ENCODE data around the gene CCL13.

The CCL13 gene

GRCh38 chr17:34354637-34355036 is 1.6 kb upstream of the CCL13 start:
- TF ChIP-seq CTCF (IDR thresholded peaks at IDR 0.05): no peak
- peak overlapping the region; percentile 55 for H3K27ac Mint-ChIP-seq
- no peak for DNase-seq
- H3K27me3 Mint-ChIP-seq (ENCODE audit: low read depth, poor library complexity): no peaks in the 10 kb centered on the region
- H3K4me3 Mint-ChIP-seq: no peak overlapping the region
- no peaks in the 10 kb centered on the region for H3K36me3 Mint-ChIP-seq (ENCODE audit: low read depth)
- no peaks in the 10 kb centered on the region for H3K4me1 Mint-ChIP-seq
- peaks cover 7% of the 10 kb centered on the region for H3K9me3 Mint-ChIP-seq

DNA sequence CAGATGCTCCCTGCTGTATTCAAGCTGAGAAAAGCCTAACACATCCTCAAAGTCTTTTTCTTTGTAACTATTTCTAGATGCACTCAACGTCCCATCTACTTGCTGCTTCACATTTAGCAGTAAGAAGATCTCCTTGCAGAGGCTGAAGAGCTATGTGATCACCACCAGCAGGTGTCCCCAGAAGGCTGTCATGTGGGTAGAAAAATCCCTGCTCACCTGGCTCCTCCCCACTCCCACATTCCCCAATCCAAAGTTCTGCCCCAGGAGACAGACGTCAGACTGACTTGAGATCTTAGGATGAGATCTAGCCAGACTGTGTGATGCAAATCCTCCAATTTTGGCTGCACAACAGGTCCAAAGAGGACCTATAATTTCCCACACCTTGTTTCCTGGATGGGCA is 1.1 kb downstream of the CCL13 start:
- Mint-ChIP-seq H3K36me3 (ENCODE audit: low read depth) (no peaks in the 10 kb centered on the region), H3K27ac (no peak overlapping the region), H3K4me3 (no peak overlapping the region), H3K4me1 (no peaks in the 10 kb centered on the region), H3K9me3 (peaks cover 7% of the 10 kb centered on the region), H3K27me3 (ENCODE audit: low read depth, poor library complexity) (peaks cover 7% of the 10 kb centered on the region)
- DNase-seq: no peak
- TF ChIP-seq CTCF (IDR thresholded peaks at IDR 0.05): no peak

DNA sequence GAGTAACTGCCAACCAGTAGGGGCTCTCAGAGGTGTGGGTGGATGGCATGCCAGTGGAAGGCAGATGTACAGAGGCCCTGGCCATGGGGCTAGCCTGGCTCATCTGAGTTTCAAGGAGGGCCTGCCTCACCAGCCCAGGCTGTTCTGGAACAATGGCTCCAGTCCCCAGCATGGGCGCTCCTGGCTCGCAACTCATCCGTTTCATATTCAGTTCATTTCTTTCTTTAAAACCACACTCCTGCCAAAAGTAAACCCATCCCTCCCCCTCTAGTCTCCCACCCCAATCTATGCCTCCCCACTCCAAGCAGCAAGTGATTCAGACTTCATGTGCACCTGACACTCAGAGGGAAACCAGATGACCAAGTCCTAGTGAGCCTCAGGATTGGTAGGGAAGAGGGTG is 2.4 kb downstream of the CCL13 start:
- Mint-ChIP-seq H3K4me1 (no peaks in the 10 kb centered on the region), H3K27ac (no peak overlapping the region), H3K4me3 (no peak overlapping the region), H3K27me3 (ENCODE audit: low read depth, poor library complexity) (peaks cover 16% of the 10 kb centered on the region), H3K36me3 (ENCODE audit: low read depth) (no peaks in the 10 kb centered on the region), H3K9me3 (peaks cover 5% of the 10 kb centered on the region)
- no peak for DNase-seq
- TF ChIP-seq CTCF (IDR thresholded peaks at IDR 0.05): no peak

DNA sequence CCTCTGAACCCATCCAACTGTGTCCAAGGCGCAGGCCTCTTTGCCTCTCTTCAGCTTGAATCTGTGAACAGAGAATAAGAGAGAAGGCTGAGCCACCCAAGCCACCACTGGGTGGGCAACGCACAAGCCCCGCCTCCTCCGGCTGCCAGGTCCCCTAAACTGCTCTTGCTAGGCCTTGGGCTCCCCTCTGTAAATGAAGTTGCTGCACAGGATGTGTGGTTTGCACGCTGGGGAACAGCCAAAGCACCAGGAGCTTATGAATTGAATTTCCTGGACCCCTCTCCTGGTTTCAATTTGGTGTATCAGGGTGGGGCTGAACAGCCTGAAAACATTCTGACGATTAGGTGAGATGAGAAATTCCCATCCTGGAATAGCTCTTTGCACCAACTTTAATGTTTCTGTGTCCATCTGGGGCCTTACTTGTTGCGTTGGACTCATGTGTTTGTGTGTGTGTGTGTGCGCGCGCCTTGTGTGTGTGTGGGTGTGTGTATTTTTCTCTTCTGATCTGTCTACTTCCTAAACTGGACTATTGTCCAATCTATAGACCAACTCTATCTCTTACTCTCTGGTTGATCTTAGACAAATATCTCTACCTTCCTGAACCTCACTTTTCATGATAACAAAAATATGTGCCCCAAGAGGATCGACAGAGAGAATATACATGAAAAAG is 4.5 kb downstream of the CCL13 start:
- Mint-ChIP-seq H3K4me3 (no peak overlapping the region), H3K27me3 (ENCODE audit: low read depth, poor library complexity) (peaks cover 16% of the 10 kb centered on the region), H3K27ac (no peak overlapping the region), H3K36me3 (ENCODE audit: low read depth) (no peaks in the 10 kb centered on the region), H3K4me1 (no peaks in the 10 kb centered on the region), H3K9me3 (no peaks in the 10 kb centered on the region)
- no peak for TF ChIP-seq CTCF (IDR thresholded peaks at IDR 0.05)
- no peak for DNase-seq

GRCh38 chr17:34361478-34362061 is 5.3 kb downstream of the CCL13 start:
- peak; percentile 89 for DNase-seq
- H3K36me3 Mint-ChIP-seq (ENCODE audit: low read depth): no peaks in the 10 kb centered on the region
- H3K4me3 Mint-ChIP-seq: no peak overlapping the region
- no peaks in the 10 kb centered on the region for H3K4me1 Mint-ChIP-seq
- H3K27me3 Mint-ChIP-seq (ENCODE audit: low read depth, poor library complexity): peaks cover 19% of the 10 kb centered on the region
- no peaks in the 10 kb centered on the region for H3K9me3 Mint-ChIP-seq
- H3K27ac Mint-ChIP-seq: no peak overlapping the region
- peak; percentile 99 for TF ChIP-seq CTCF (IDR thresholded peaks at IDR 0.05)

DNA sequence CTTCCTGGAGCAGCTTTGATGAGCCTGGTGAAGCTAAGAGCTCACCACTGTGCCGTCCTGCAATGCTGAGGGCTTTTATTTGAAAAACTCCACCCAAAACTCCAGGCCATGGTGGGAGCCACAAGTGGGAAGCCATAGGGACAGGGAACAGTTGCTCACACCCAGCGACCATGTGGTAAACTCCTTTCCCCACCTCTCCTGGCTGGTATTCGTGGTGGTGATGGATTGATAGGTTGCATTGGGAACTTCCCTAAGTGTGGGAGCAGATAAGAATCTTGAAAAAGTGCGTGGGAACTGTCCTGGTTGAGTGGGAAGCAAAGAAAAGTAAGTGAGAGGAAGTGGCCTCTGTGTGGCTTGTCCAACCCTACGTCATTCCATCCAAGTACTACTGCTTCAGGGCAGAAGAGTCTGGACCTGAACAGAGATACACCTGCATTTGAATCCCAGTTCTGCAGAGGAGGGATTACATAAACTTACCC is 6.9 kb downstream of the CCL13 start, which contains the start of gene CCL1:
Gene CCL1, minus strand, starts transcription at position 51 of the 479 bp plus-strand sequence. CDS start 72 bp downstream, outside the sequence.
- no peak within 1 kb of the TSS for H3K27ac Mint-ChIP-seq
- H3K9me3 Mint-ChIP-seq: no peaks in the 10 kb centered on the region
- no peaks in the 10 kb centered on the region for H3K36me3 Mint-ChIP-seq (ENCODE audit: low read depth)
- DNase-seq: no peak
- no peak within 1 kb of the TSS for H3K4me3 Mint-ChIP-seq
- TF ChIP-seq CTCF (IDR thresholded peaks at IDR 0.05): no peak
- H3K27me3 Mint-ChIP-seq (ENCODE audit: low read depth, poor library complexity): peaks cover 28% of the 10 kb centered on the region
- H3K4me1 Mint-ChIP-seq: no peaks in the 10 kb centered on the region
